Measurements from ENCODE around the gene ATOH8. TPM values are rescaled to one million over a fixed set of nuclear protein-coding genes. Genes with fewer than 3 reads are reported as not detected.
"Not testable (repeated sequence)": the region's sequence is repeated elsewhere in the genome, so short reads cannot be mapped to it uniquely, and the experiment has no call there.

The ATOH8 gene
- total RNA-seq, 1 donor from 2014 or later, result 0.07 TPM

GRCh38 chr2:85712336-85712735 is 41.5 kb upstream of the ATOH8 start:
- no peak for DNase-seq (ENCODE audit: low spot score)
- Mint-ChIP-seq H3K27ac (no peak overlapping the region), H3K4me3 (ENCODE audit: low read depth) (no peak overlapping the region), H3K9me3 (no peaks in the 10 kb centered on the region), H3K27me3 (ENCODE audit: low read depth) (peaks cover 23% of the 10 kb centered on the region), H3K4me1 (ENCODE audit: low read depth) (peaks cover 28% of the 10 kb centered on the region), H3K36me3 (ENCODE audit: low read depth) (no peaks in the 10 kb centered on the region)
- intact Hi-C loops (cut with micrococcal nuclease), result no loop called here

- no peak overlapping the region for H3K27ac Mint-ChIP-seq
- peaks cover 23% of the 10 kb centered on the region for H3K27me3 Mint-ChIP-seq (ENCODE audit: low read depth)
- DNase-seq (ENCODE audit: low spot score), result no peak
- H3K9me3 Mint-ChIP-seq, result no peaks in the 10 kb centered on the region
- peaks cover 22% of the 10 kb centered on the region for H3K4me1 Mint-ChIP-seq (ENCODE audit: low read depth)
- H3K4me3 Mint-ChIP-seq (ENCODE audit: low read depth), result no peak overlapping the region
- intact Hi-C loops (cut with micrococcal nuclease), result no loop called here
- H3K36me3 Mint-ChIP-seq (ENCODE audit: low read depth), result no peaks in the 10 kb centered on the region
Observed at GRCh38 chr2:85712849-85713612, 40.8 kb upstream of the ATOH8 start.

- Mint-ChIP-seq H3K9me3 (no peaks in the 10 kb centered on the region), H3K27ac (no peak overlapping the region), H3K4me3 (ENCODE audit: low read depth) (no peak overlapping the region)
Observed at GRCh38 chr2:85713836-85714235, 40.0 kb upstream of the ATOH8 start.

GRCh38 chr2:85714421-85714820 is 39.4 kb upstream of the ATOH8 start:
- Mint-ChIP-seq H3K4me1 (ENCODE audit: low read depth) (peaks cover 20% of the 10 kb centered on the region), H3K27me3 (ENCODE audit: low read depth) (peaks cover 17% of the 10 kb centered on the region)
- H3K36me3 Mint-ChIP-seq (ENCODE audit: low read depth); H3K4me3 Mint-ChIP-seq (ENCODE audit: low read depth); DNase-seq (ENCODE audit: low spot score); intact Hi-C loops (cut with micrococcal nuclease); H3K27ac Mint-ChIP-seq; H3K9me3 Mint-ChIP-seq: not testable (repeated sequence)

More at GRCh38 chr2:85713836-85714235, 40.0 kb upstream of the ATOH8 start:
- Mint-ChIP-seq H3K36me3 (ENCODE audit: low read depth) (no peaks in the 10 kb centered on the region), H3K27me3 (ENCODE audit: low read depth) (peaks cover 21% of the 10 kb centered on the region), H3K4me1 (ENCODE audit: low read depth) (peaks cover 21% of the 10 kb centered on the region)
- intact Hi-C loops (cut with micrococcal nuclease), result no loop called here
- DNase-seq (ENCODE audit: low spot score), result no peak

GRCh38 chr2:85714841-85715240 is 39.0 kb upstream of the ATOH8 start:
- Mint-ChIP-seq H3K27ac (no peak overlapping the region), H3K4me3 (ENCODE audit: low read depth) (no peak overlapping the region), H3K36me3 (ENCODE audit: low read depth) (no peaks in the 10 kb centered on the region), H3K9me3 (no peaks in the 10 kb centered on the region), H3K27me3 (ENCODE audit: low read depth) (peaks cover 12% of the 10 kb centered on the region), H3K4me1 (ENCODE audit: low read depth) (peaks cover 19% of the 10 kb centered on the region)
- intact Hi-C loops (cut with micrococcal nuclease), result no loop called here
- no peak for DNase-seq (ENCODE audit: low spot score)

GRCh38 chr2:85716346-85716914 is 37.4 kb upstream of the ATOH8 start:
- Mint-ChIP-seq H3K4me3 (ENCODE audit: low read depth) (no peak overlapping the region), H3K9me3 (no peaks in the 10 kb centered on the region), H3K27me3 (ENCODE audit: low read depth) (peaks cover 17% of the 10 kb centered on the region), H3K27ac (no peak overlapping the region), H3K36me3 (ENCODE audit: low read depth) (no peaks in the 10 kb centered on the region), H3K4me1 (ENCODE audit: low read depth) (peaks cover 14% of the 10 kb centered on the region)
- intact Hi-C loops (cut with micrococcal nuclease), result no loop called here
- no peak for DNase-seq (ENCODE audit: low spot score)

GRCh38 chr2:85717308-85718008 is 36.3 kb upstream of the ATOH8 start:
- Mint-ChIP-seq H3K4me3 (ENCODE audit: low read depth) (no peak overlapping the region), H3K27ac (no peak overlapping the region), H3K4me1 (ENCODE audit: low read depth) (peaks cover 14% of the 10 kb centered on the region), H3K27me3 (ENCODE audit: low read depth) (peaks cover 17% of the 10 kb centered on the region), H3K9me3 (no peaks in the 10 kb centered on the region), H3K36me3 (ENCODE audit: low read depth) (no peaks in the 10 kb centered on the region)
- intact Hi-C loops (cut with micrococcal nuclease), result no loop called here
- no peak for DNase-seq (ENCODE audit: low spot score)

GRCh38 chr2:85718009-85718391 is 35.8 kb upstream of the ATOH8 start:
- H3K27me3 Mint-ChIP-seq (ENCODE audit: low read depth), result peaks cover 17% of the 10 kb centered on the region
- H3K36me3 Mint-ChIP-seq (ENCODE audit: low read depth), result no peaks in the 10 kb centered on the region
- intact Hi-C loops (cut with micrococcal nuclease), result no loop called here

GRCh38 chr2:85718885-85719492 is 34.8 kb upstream of the ATOH8 start:
- no peak for DNase-seq (ENCODE audit: low spot score)
- H3K27me3 Mint-ChIP-seq (ENCODE audit: low read depth), result peaks cover 17% of the 10 kb centered on the region
- peaks cover 12% of the 10 kb centered on the region for H3K4me1 Mint-ChIP-seq (ENCODE audit: low read depth)
- no peak overlapping the region for H3K27ac Mint-ChIP-seq
- H3K9me3 Mint-ChIP-seq, result no peaks in the 10 kb centered on the region
- no peaks in the 10 kb centered on the region for H3K36me3 Mint-ChIP-seq (ENCODE audit: low read depth)
- intact Hi-C loops (cut with micrococcal nuclease), result no loop called here
- no peak overlapping the region for H3K4me3 Mint-ChIP-seq (ENCODE audit: low read depth)

More at GRCh38 chr2:85718009-85718391, 35.8 kb upstream of the ATOH8 start:
- DNase-seq (ENCODE audit: low spot score), result no peak
- H3K27ac Mint-ChIP-seq, result no peak overlapping the region
- no peaks in the 10 kb centered on the region for H3K9me3 Mint-ChIP-seq
- no peak overlapping the region for H3K4me3 Mint-ChIP-seq (ENCODE audit: low read depth)
- H3K4me1 Mint-ChIP-seq (ENCODE audit: low read depth), result peaks cover 14% of the 10 kb centered on the region

- Mint-ChIP-seq H3K27ac (no peak overlapping the region), H3K36me3 (ENCODE audit: low read depth) (no peaks in the 10 kb centered on the region), H3K4me3 (ENCODE audit: low read depth) (no peak overlapping the region), H3K9me3 (no peaks in the 10 kb centered on the region), H3K4me1 (ENCODE audit: low read depth) (peaks cover 10% of the 10 kb centered on the region), H3K27me3 (ENCODE audit: low read depth) (peaks cover 22% of the 10 kb centered on the region)
- intact Hi-C loops (cut with micrococcal nuclease), result loop anchor here (10.0 kb wide), 1 partner anchor 365 kb away; no protein-coding TSS in a partner anchor
- no peak for DNase-seq (ENCODE audit: low spot score)
Observed at GRCh38 chr2:85719609-85720240, 34.1 kb upstream of the ATOH8 start.

GRCh38 chr2:85720533-85720932 is 33.3 kb upstream of the ATOH8 start:
- no peak for DNase-seq (ENCODE audit: low spot score)
- Mint-ChIP-seq H3K27ac (no peak overlapping the region), H3K36me3 (ENCODE audit: low read depth) (no peaks in the 10 kb centered on the region), H3K4me1 (ENCODE audit: low read depth) (peaks cover 5% of the 10 kb centered on the region), H3K4me3 (ENCODE audit: low read depth) (no peak overlapping the region), H3K27me3 (ENCODE audit: low read depth) (peaks cover 29% of the 10 kb centered on the region), H3K9me3 (no peaks in the 10 kb centered on the region)
- intact Hi-C loops (cut with micrococcal nuclease), result loop anchor here (10.0 kb wide), 1 partner anchor 364 kb away; no protein-coding TSS in a partner anchor

GRCh38 chr2:85721641-85722040 is 32.1 kb upstream of the ATOH8 start:
- intact Hi-C loops (cut with micrococcal nuclease), result loop anchor here (10.0 kb wide), 1 partner anchor 363 kb away; no protein-coding TSS in a partner anchor
- Mint-ChIP-seq H3K4me3 (ENCODE audit: low read depth) (no peak overlapping the region), H3K27ac (no peak overlapping the region), H3K9me3 (no peaks in the 10 kb centered on the region), H3K4me1 (ENCODE audit: low read depth) (no peaks in the 10 kb centered on the region), H3K27me3 (ENCODE audit: low read depth) (peaks cover 23% of the 10 kb centered on the region), H3K36me3 (ENCODE audit: low read depth) (no peaks in the 10 kb centered on the region)
- DNase-seq (ENCODE audit: low spot score), result no peak

Data from activated T-helper 2 cell treated with anti-CD3 and anti-CD28 coated beads, Interferon-gamma antibody, Interleukin-2, Interleukin-4, amounts not matched to agents 10 μg/mL and 5 μg/mL and 100 μg/mL, durations not matched to agents 14 hours and 24 hours and 36 hours (primary cell).